Uterus (tissue), 2 donors: ENCODE data around the gene MYL12B.

Experiments used
- POLR2A ChIP-seq, 2 donors: fragments of 450-650 bp; IDR thresholded peaks; one replicate each; pipeline ENCODE4 v1.6.1; 2016; ENCODE audit warnings: antibody characterized with exemption in 2 of 2, mild to moderate bottlenecking in 1 of 2, moderate library complexity in 1 of 2
- TF ChIP-seq, protein P1 (sequence below), 4 experiments: fragments of 200-600 bp in 2 of 4; fragments of 450-650 bp in 2 of 4; sonication (generic) in 2 of 4; IDR thresholded peaks; one replicate each; pipeline ENCODE4 v1.5.1; 2016 to 2019; ENCODE audit warnings: antibody characterized with exemption in 4 of 4, mild to moderate bottlenecking in 2 of 4, moderate library complexity in 1 of 4

DNA sequence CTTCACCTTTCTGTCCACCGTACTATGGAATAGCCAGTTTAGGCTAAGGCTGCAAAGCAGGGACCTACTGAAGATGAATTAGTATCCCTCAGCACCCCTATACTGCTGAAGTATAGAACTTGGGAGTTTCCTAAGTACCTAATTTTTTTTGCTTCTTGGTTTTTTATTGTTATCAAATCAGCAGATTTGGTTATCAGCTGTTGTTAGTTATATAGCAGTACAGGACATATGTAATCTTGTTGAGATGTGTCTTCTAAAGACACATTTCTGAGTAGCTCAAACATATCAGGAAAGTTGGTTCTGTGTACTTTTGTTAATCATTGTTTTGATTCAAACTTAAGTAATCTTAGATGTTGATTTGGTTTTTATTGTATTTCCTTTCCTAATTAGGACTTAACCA lies 9.1 kb upstream of the MYL12B start:
- TF ChIP-seq POLR2A (IDR thresholded peaks at IDR 0.05) = no peak
- TF ChIP-seq, protein P1, sequence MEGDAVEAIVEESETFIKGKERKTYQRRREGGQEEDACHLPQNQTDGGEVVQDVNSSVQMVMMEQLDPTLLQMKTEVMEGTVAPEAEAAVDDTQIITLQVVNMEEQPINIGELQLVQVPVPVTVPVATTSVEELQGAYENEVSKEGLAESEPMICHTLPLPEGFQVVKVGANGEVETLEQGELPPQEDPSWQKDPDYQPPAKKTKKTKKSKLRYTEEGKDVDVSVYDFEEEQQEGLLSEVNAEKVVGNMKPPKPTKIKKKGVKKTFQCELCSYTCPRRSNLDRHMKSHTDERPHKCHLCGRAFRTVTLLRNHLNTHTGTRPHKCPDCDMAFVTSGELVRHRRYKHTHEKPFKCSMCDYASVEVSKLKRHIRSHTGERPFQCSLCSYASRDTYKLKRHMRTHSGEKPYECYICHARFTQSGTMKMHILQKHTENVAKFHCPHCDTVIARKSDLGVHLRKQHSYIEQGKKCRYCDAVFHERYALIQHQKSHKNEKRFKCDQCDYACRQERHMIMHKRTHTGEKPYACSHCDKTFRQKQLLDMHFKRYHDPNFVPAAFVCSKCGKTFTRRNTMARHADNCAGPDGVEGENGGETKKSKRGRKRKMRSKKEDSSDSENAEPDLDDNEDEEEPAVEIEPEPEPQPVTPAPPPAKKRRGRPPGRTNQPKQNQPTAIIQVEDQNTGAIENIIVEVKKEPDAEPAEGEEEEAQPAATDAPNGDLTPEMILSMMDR (IDR thresholded peaks at IDR 0.05) = no peak
